PC-3 (cell line): ENCODE results near the gene PTPN3. TPM values are rescaled to one million over a fixed set of nuclear protein-coding genes. Genes with fewer than 3 reads are reported as not detected.
A peak's percentile ranks its signal among the peaks of the same experiment; 100 is the strongest.
"Not testable (repeated sequence)": the region's sequence is repeated elsewhere in the genome, so short reads cannot be mapped to it uniquely, and the experiment has no call there.

ENCODE experiments used
- ATAC-seq: fragments of 200-7000 bp; cut with Tn5 transposase; 2 replicates; pipeline ENCODE4 v1.9.1; 2020; ENCODE audit warnings: mild to moderate bottlenecking, moderate library complexity
- BruUV-seq: library from RNA; stranded (reverse); fragments of 400-500 nt; replicated peaks from 2 replicates; lab custom pipeline; 2021; lab: Mats Ljungman, UMichigan
- CTCF ChIA-PET: fragments of 300-600 bp; sonication (Branson Sonifier 250); formaldehyde crosslinking; loops from one replicate; lab custom pipeline; 2022; ENCODE audit warnings: antibody characterized with exemption; lab: Charles Lee
- POLR2A ChIA-PET: fragments of 300-600 bp; sonication (Branson Sonifier 250); formaldehyde crosslinking; loops from one replicate; lab custom pipeline; 2022; ENCODE audit warnings: antibody characterized with exemption; ENCODE audit not compliant: unreplicated experiment; lab: Charles Lee
- DNase-seq: peaks from one replicate; pipeline ENCODE4 v3.0.0-alpha.2; 2015
- H2AFZ ChIP-seq: fragments of 300-600 bp; sonication (generic); 2 replicates; pipeline ENCODE4 v1.6.0; 2016; ENCODE audit warnings: antibody characterized with exemption, low read length
- H3F3A ChIP-seq: fragments of 300-600 bp; sonication (generic); one replicate; pipeline ENCODE4 v1.6.0; 2017; ENCODE audit warnings: antibody characterized with exemption, low read length, control low read depth, mild to moderate bottlenecking; ENCODE audit not compliant: unreplicated experiment
- H3K27ac ChIP-seq: fragments of 300-600 bp; sonication (generic); 2 replicates; pipeline ENCODE4 v1.5.1; 2016; ENCODE audit warnings: mild to moderate bottlenecking, low read length
- H3K27me3 ChIP-seq: fragments of 300-600 bp; sonication (generic); 2 replicates; pipeline ENCODE4 v1.6.1; 2016; ENCODE audit warnings: low read length, mixed read lengths
- H3K36me3 ChIP-seq: fragments of 300-600 bp; sonication (generic); 2 replicates; pipeline ENCODE4 v1.6.1; 2016; ENCODE audit warnings: low read depth, mixed run types, low read length, mixed read lengths
- H3K4me1 ChIP-seq: fragments of 300-600 bp; sonication (generic); 2 replicates; pipeline ENCODE4 v1.5.1; 2016; ENCODE audit warnings: low read length; ENCODE audit not compliant: insufficient read depth
- H3K4me2 ChIP-seq: fragments of 300-600 bp; sonication (generic); 2 replicates; pipeline ENCODE4 v1.6.0; 2016; ENCODE audit warnings: low read length
- H3K4me3 ChIP-seq: fragments of 300-600 bp; sonication (generic); 2 replicates; pipeline ENCODE4 v1.5.1; 2016; ENCODE audit warnings: mild to moderate bottlenecking, low read length, mixed read lengths
- H3K79me2 ChIP-seq: fragments of 300-600 bp; sonication (generic); 2 replicates; pipeline ENCODE4 v1.6.1; 2017; ENCODE audit warnings: low read length, mixed read lengths
- H3K9ac ChIP-seq: fragments of 300-600 bp; sonication (generic); 2 replicates; pipeline ENCODE4 v1.6.0; 2016; ENCODE audit warnings: mild to moderate bottlenecking, low read length
- H3K9me2 ChIP-seq: fragments of 300-600 bp; sonication (generic); replicated peaks from 2 replicates; pipeline ENCODE4 v1.6.1; 2016; ENCODE audit warnings: mixed run types, low read length, mixed read lengths
- H3K9me3 ChIP-seq: fragments of 300-600 bp; sonication (generic); 2 replicates; pipeline ENCODE4 v1.6.1; 2016; ENCODE audit warnings: low read length, mixed read lengths
- H4K20me1 ChIP-seq: fragments of 300-600 bp; sonication (generic); 2 replicates; pipeline ENCODE4 v1.6.1; 2016; ENCODE audit warnings: low read length, mixed read lengths
- CTCF ChIP-seq: fragments of 300-600 bp; sonication (generic); conservative IDR thresholded peaks from 2 replicates; pipeline ENCODE4 v1.5.1; 2017; ENCODE audit warnings: antibody characterized with exemption, low read depth, mild to moderate bottlenecking, low read length
- EZH2 ChIP-seq: fragments of 300-600 bp; sonication (generic); IDR thresholded peaks from one replicate; pipeline ENCODE4 v1.6.1; 2017; ENCODE audit warnings: antibody characterized with exemption, mild to moderate bottlenecking, low read length; ENCODE audit not compliant: unreplicated experiment
- EZH2phosphoT487 ChIP-seq: fragments of 300-600 bp; sonication (generic); IDR thresholded peaks from 2 replicates; pipeline ENCODE4 v1.6.1; 2018; ENCODE audit warnings: mild to moderate bottlenecking, antibody characterized with exemption, low read length, borderline replicate concordance
- intact Hi-C: fragments of 100-400 bp; cut with micrococcal nuclease; formaldehyde crosslinking; loops from 2 replicates; pipeline ENCODE4 v1.9.0; 2023
- total RNA-seq: library from RNA; depleted of rRNA; stranded (reverse); fragments of >200 nt; gene quantifications from 2 replicates; pipeline ENCODE4 v1.2.3, GENCODE V29; 2014

The PTPN3 gene
- total RNA-seq, 1 experiment from 2014 or later, result 8.4 TPM

DNA sequence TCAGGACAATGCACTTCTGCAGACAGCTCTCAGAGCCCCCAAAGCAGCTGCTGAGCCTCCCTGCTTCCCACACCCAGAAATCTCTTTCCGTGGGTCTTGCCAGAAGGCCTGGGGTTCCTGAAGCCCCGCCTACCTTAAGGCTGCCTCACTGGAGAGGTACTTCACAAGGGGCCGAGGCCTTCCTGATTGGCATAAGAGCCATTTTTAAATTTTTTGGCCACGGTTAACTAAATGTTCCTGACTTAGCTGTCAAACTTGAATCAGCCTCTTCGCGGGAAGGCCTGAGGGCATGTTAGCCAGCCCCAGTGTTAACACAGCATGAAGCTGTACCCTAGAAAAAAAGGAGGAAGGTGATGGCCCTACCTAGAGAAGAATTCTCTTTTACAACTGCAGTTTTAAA lies 156.5 kb downstream of the PTPN3 start:
- H3K9ac ChIP-seq, result no peak overlapping the region
- no peaks in the 10 kb centered on the region for H3K79me2 ChIP-seq
- H3K9me3 ChIP-seq, result no peaks in the 10 kb centered on the region
- H3K27ac ChIP-seq, result no peak overlapping the region
- intact Hi-C loops, result no loop called here
- H3K9me2 ChIP-seq, result no peaks in the 10 kb centered on the region
- no peaks in the 10 kb centered on the region for H3K36me3 ChIP-seq
- no peak overlapping the region for H3K4me3 ChIP-seq
- TF ChIP-seq EZH2, result no peak
- no peak for TF ChIP-seq EZH2phosphoT487
- TF ChIP-seq CTCF, result no peak
- peaks cover 10% of the 10 kb centered on the region for H3K4me1 ChIP-seq
- H3F3A ChIP-seq, result no peaks in the 10 kb centered on the region
- no peaks in the 10 kb centered on the region for H3K27me3 ChIP-seq
- peak; percentile 37 for DNase-seq
- POLR2A ChIA-PET, result no interaction called here
- ATAC-seq, result no peak; the same call in 1 of the 2 replicates
- BruUV-seq, result no TSS peak
- CTCF ChIA-PET, result no interaction called here
- H2AFZ ChIP-seq, result 0 out of 2 replicates have a peak overlapping the region, but pooled peaks have one; percentile 26
- no peak overlapping the region for H3K4me2 ChIP-seq
- no peaks in the 10 kb centered on the region for H4K20me1 ChIP-seq

DNA sequence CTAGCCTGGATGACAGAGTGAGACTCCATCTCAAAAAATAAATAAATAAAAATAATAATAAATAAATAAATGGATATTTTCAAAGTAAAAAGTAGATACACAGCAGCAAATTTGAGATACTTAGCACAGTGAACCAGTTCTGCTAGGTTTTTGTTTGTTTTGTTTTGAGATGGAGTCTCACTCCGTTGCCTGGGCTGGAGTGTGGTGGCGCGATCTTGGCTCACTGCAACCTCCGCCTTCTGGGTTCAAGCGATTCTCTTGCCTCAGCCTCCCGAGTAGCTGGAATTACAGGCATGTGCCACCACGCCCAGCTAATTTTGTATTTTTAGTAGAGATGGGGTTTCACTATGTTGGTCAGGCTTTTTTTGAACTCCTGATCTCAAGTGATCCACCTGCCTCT lies 157.1 kb downstream of the PTPN3 start:
- H3K27me3 ChIP-seq, H3K36me3 ChIP-seq, ATAC-seq, H4K20me1 ChIP-seq, BruUV-seq, H3K79me2 ChIP-seq, DNase-seq, H3K9me3 ChIP-seq, CTCF ChIA-PET, H3K4me1 ChIP-seq, H2AFZ ChIP-seq, H3K4me3 ChIP-seq, intact Hi-C loops, H3K27ac ChIP-seq, POLR2A ChIA-PET, H3K4me2 ChIP-seq, H3K9ac ChIP-seq, H3K9me2 ChIP-seq, H3F3A ChIP-seq: not testable (repeated sequence)

- DNase-seq (no peak), ATAC-seq (no peak)
- Histone ChIP-seq H3K4me3 (no peak overlapping the region), H3K36me3 (no peaks in the 10 kb centered on the region), H3K9me3 (no peaks in the 10 kb centered on the region), H2AFZ (no peak overlapping the region), H3K27me3 (no peaks in the 10 kb centered on the region), H3K4me1 (peaks cover 6% of the 10 kb centered on the region), H3K79me2 (no peaks in the 10 kb centered on the region), H3K27ac (no peak overlapping the region), H3F3A (no peaks in the 10 kb centered on the region), H3K4me2 (no peak overlapping the region), H4K20me1 (no peaks in the 10 kb centered on the region), H3K9me2 (no peaks in the 10 kb centered on the region), H3K9ac (no peak overlapping the region)
- POLR2A ChIA-PET, result no interaction called here
- CTCF ChIA-PET, result no interaction called here
- TF ChIP-seq EZH2phosphoT487 (no peak), EZH2 (no peak)
- intact Hi-C loops, result no loop called here
- BruUV-seq, result no TSS peak
Observed at GRCh38 chr9:109336409-109336808, 161.7 kb downstream of the PTPN3 start.

GRCh38 chr9:109335929-109336328 lies 162.2 kb downstream of the PTPN3 start:
- H3K4me1 ChIP-seq, result peaks cover 10% of the 10 kb centered on the region
- BruUV-seq, result no TSS peak
- ATAC-seq (no peak), DNase-seq (no peak)
- H3K27me3 ChIP-seq, result no peaks in the 10 kb centered on the region
- TF ChIP-seq EZH2, result no peak
- no peak for TF ChIP-seq EZH2phosphoT487
- no peak for TF ChIP-seq CTCF
- H3K4me2 ChIP-seq, result no peak overlapping the region
- no peaks in the 10 kb centered on the region for H3F3A ChIP-seq
- H3K4me3 ChIP-seq, result no peak overlapping the region
- H3K79me2 ChIP-seq, result no peaks in the 10 kb centered on the region
- H3K27ac ChIP-seq, result no peak overlapping the region
- H3K36me3 ChIP-seq, result no peaks in the 10 kb centered on the region
- CTCF ChIA-PET, result no interaction called here
- H3K9me3 ChIP-seq, result no peaks in the 10 kb centered on the region
- no peak overlapping the region for H2AFZ ChIP-seq
- intact Hi-C loops, result no loop called here
- POLR2A ChIA-PET, result no interaction called here
- no peak overlapping the region for H3K9ac ChIP-seq
- H3K9me2 ChIP-seq, result no peaks in the 10 kb centered on the region
- H4K20me1 ChIP-seq, result no peaks in the 10 kb centered on the region
